HuH-7.5 (cell line): ENCODE data around the gene C14orf93.

Experiments
- DNase-seq: peaks from one replicate; pipeline ENCODE4 v3.0.0; 2011; ENCODE audit warnings: low spot score

The C14orf93 gene, protein sequence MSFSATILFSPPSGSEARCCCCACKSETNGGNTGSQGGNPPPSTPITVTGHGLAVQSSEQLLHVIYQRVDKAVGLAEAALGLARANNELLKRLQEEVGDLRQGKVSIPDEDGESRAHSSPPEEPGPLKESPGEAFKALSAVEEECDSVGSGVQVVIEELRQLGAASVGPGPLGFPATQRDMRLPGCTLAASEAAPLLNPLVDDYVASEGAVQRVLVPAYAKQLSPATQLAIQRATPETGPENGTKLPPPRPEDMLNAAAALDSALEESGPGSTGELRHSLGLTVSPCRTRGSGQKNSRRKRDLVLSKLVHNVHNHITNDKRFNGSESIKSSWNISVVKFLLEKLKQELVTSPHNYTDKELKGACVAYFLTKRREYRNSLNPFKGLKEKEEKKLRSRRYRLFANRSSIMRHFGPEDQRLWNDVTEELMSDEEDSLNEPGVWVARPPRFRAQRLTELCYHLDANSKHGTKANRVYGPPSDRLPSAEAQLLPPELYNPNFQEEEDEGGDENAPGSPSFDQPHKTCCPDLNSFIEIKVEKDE

DNA sequence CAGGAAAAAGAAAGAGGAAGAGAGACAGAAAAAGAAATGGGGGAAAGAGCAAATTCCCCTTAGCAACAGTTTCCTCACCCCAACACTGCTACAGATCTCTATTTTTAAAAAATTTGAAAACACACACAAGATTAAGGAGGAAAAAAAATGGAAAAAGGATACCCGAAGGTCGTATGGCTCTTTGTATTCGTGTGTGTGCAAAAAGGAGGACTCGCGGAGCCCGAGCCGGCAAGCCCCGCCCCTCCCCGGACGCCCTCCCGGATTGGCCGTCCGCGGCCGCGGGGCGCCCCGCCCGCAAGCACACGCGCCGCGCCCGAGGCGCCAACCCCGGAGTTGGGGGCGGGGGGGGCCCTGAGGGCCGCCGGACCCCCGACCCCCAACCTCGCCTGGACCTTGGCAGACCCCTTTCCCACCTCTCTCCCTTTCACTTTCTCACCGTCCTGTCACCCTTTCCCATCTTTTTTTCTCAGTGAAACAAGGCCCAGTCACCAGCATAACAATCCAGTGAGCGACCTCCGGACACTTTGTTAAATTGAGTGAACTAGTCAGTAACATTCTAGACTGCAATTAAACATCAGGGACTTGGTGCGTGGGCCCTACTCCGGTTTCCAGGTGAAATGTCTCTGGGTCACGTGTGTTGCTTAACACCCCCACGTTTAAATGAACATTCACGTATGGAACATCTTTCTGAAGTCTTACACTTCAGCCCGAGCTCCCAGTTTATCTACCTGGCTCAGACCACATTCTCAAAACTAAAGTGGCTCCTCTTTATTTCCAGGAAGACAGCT, at the start of gene C14orf93:
Gene C14orf93 (minus strand): TSS at position 205 of the 788 bp plus-strand sequence. CDS start 11,120 bp downstream, outside the sequence.
- DNase-seq, result peak; percentile 79

DNA sequence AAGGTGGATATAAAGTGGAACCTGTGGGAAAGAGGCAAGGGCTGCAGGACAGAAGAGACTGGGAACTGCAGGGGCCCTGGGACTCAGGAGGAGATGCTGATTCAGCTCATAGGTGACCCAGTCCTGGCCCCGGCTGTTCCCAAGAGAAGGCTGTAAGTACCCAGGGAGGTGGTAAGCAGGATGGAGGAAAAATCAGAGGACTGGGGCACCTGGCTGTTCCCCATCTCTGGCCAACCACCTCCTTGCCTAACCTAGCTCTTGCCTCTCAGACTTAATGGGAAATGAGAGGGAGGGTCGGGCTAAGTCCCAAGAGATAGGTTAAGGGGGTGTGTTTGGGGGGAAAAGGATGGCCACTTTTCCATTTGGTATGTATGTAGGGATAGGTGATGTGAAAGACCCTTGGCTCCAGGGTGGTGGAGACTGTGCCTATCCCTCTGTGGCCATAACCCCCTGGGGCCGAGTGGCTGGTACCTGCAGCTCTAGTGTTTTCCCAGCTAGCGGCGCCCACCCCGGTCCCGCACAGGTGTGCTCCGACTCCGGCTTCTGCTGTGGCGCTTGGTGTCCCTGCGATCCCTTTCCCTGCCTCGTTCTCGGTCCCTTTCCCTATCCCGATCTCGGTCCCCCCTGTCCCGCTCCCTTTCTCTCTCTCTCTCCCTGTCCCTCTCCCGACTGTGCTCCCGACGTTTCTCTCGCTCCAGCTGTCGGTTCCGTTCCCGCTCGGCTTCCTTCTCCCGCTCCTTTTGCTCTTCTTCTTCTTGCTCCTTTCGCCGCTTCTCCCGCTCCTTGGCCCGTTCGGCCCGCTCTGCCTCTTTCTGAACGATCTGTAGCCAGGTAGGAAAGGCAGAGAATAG, 48.9 kb upstream of the C14orf93 start:
- no peak for DNase-seq

DNA sequence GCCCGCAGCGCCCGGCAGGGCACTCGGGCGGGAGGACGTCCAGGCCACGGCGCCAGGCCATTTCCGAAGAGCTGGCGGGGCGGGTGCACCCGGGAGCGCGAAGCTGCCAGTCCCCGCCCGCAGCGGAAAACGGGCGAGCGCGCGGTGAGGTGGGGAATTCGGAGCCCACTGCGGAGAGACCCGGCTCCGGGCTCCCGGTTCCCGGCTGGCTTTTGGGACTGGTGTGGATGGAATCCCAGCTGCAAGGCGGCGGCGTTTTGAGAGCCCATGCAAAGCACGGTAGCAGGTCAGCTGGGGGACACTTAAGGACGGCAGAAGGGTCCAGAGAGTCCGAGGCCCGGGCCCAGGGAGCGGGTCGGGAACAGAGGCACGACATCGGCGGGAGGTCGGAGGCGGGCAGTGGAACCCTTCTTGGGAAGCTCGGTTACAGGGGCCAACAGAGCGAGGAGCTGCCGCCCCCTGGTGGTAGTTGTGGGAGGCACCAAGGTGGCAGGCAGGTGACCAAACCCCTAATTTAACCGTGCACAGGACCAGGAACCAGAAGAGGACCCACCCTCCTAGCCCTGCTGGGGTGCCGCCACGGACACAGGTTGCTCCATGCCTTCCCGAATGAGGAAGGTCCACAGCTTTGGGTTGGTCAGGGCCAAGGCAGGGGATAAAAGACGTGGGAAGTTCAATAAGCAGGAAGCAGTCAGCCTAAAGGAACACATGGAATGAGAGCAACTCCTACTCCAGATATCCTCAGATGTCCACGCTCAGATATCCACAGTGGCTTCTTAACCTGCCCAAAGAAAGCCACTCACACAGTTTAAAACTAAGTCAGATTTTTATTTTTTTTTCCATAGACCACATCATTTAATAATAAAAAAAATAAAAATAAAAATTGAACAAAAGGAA, 48.1 kb upstream of the C14orf93 start:
- peak; percentile 98 for DNase-seq

GRCh38 chr14:23056956-23057756, 47.2 kb upstream of the C14orf93 start, which contains the start of gene CDH24:
Gene CDH24, minus strand, starts transcription at chr14:23057520. Its CDS starts 1,787 bp downstream, at chr14:23055733.
- peak; percentile 83 for DNase-seq

DNA sequence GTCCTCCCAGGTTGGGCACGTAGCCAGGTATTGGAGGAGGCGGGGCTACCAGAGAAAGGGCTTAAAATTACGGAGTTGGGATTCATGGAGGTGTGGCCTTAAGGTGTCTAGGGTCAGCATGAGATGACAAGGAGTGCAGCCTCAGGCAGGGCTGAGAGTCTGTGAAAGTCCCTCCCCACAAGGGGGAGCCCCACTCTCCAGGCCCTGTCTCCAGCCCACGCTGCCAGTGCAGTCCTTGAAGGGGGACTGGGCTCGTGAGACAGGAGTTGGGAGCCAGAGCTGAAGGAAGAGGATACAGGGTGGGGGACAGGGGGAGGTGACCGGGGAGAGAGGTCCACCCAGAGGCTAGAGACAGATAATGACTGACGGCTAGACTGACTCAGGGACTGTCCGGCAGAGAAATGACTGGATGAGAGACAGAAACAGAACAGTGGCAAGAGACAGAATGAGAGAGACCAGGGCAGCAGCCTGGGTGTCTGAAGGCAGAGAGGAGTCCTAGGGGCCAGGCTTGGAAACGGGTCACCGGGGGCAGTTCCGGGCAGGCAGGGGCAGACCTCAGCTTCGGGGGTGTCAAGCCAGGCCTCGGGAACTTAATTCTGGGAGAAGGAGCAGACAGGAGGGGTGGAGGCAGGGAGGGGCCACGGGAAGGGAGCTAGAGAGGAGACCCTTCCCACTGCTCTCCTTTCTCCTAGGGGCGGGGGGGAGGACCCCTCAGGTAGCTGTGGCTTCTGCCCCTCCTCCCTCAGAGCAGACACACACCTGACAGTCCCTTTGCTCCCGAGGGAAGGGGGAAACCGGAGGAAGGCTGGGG, 46.4 kb upstream of the C14orf93 start:
- DNase-seq, result peak; percentile 98

GRCh38 chr14:23055621-23056144, 45.7 kb upstream of the C14orf93 start:
- DNase-seq, result no peak

DNA sequence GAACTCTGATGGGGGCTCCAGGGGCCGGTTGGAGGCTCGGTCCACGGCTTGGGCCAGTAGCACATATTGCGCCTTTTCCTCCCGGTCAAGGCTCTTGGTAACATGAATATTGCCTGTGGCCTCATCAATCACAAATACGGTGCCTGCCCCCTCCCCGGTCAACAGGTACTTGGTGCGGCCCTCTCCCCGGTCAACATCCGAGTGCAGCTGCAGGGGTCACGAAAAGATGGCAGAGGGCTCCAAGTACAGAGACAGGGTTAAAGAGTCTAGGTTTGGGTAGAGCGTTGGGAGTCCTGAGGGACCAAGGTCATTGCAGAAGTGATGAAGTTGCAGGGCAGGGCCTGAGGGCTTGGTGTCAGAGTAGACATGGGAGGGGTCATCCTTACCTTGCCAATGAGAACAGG, 45.2 kb upstream of the C14orf93 start:
- no peak for DNase-seq

GRCh38 chr14:23054000-23054811, 44.3 kb upstream of the C14orf93 start:
- DNase-seq, result peak; percentile 70

GRCh38 chr14:23053426-23053825, 43.5 kb upstream of the C14orf93 start:
- DNase-seq, result no peak

GRCh38 chr14:23052671-23053070, 42.7 kb upstream of the C14orf93 start:
- DNase-seq, result no peak

- DNase-seq, result no peak
Observed at GRCh38 chr14:23052182-23052623, 42.3 kb upstream of the C14orf93 start.

DNA sequence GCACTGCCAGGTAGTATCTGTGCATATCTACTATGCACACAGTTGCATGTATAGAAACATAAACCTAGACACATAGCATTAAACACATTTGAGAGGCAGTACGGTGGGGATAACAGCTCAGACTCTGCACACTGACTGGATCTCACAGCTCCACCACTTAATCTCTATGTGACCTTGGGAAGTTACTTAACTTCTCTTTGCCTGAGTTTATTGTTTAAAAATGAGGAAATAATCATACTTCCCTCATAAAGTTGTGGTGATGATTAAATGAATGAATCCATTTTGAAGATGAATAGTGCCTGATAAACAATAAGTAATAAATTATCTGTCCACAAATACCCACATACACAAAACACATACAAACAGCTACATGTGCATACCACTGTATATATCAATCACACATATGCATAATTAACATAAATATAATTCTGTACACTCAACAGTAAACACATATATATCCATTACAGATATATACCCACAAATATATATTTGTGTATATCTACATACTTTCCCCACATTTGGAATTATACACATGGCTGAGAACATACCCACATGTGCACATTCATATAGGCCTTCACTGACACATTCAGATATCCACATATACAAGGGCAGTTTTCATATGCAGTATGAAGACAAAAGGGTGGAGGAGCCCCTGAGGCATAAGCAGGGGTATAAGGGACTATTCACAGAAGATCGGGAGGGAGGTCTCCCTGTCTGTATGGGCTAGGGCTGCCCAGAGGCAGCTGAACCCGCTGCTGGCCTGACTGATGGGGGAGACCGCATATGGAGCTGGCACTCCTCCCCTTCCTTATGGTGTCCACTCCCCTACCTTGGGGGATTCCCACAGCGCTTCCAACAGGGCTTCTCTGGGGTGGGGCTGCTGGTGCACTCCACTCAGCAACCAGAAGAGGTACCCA, 41.5 kb upstream of the C14orf93 start:
- no peak for DNase-seq

DNA sequence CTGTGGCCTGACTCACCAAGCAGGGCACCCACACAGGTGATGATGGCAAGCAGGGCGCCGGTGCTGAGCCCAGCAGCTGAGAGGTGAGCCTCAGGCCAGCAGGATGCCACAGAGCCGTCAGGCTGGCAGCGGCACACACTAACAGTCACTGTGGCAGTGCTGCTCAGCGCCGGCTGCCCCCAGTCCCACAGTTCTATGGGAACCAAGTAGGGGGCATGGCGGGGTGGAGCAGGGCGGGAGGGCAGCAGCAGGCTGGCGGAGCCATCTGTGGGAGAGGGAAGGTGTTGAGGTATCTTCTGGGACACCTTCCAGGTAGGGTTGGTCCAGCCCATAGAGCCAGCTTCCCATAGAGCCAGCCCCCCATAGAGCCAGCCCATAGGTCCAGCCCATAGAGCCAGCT, 39.1 kb upstream of the C14orf93 start:
- no peak for DNase-seq

DNA sequence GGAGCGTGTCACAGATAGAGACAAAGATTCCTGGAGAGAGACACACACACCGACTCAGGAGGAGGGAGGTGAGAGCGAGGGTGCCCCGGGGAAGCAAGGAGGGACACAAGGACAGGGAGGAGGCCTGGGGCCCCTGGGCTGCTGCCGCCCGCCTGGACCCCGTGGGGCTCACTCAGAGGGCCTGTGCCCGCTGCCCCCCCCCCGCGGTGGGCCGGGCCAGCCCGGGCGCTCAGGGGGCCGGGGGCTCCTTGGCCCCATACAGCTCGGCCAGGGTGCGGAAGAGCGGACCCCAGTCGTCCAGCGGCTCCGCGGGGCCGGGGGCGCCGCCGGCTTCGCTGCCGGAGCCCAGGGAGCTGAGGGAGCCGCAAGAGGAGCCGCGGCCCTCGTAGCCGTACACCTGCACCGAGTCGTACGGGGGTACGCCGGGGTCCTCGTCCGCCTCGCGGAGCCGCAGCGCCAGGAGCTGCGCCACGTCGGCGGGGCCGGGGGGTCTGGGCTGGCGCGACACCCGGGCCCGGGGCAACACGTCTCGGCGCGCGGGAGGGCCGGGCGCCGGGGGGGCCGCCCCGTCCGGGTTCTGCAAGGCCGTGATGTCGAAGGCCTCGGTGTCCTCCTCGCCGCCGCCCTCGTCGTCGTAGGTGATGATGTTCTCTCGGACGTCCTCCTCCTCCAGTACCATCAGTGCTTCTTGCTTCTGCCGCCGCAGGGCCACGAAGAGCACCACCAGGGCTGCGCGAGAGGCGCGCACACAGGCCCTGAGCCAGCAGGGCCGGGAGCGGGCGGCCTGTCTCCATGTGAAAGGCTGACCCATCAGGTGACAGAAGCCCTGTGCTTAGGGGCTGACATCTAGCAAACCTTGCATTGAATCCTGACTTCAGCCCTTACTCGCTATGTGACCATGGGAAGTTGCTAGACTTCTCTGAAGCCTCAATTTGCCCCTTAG, 38.1 kb upstream of the C14orf93 start:
- no peak for DNase-seq

- no peak for DNase-seq
Observed at GRCh38 chr14:23047034-23047634, 37.2 kb upstream of the C14orf93 start.
